Astrocyte of the cerebellum (primary cell): ENCODE results near the gene CCM2.

Experiments
- DNase-seq: peaks from one replicate; pipeline ENCODE4 v3.0.0-alpha.2; 2011; ENCODE audit warnings: low read depth
- H3K4me3 ChIP-seq: 2 replicates; pipeline ENCODE4 v1.5.1; 2011; ENCODE audit warnings: mild to moderate bottlenecking, low read depth, low read length, moderate library complexity
- in situ Hi-C: cut with HindIII; loops from 2 replicates; pipeline ENCODE4 v1.10.0; 2017; ENCODE audit warnings: low sequenced_read_pairs
- TF ChIP-seq, protein P1 (sequence below): IDR thresholded peaks from 2 replicates; pipeline ENCODE4 v1.5.1; 2012; ENCODE audit warnings: low read length, low read depth, moderate library complexity, mild to moderate bottlenecking; ENCODE audit errors: missing control alignments

Gene CCM2

DNA sequence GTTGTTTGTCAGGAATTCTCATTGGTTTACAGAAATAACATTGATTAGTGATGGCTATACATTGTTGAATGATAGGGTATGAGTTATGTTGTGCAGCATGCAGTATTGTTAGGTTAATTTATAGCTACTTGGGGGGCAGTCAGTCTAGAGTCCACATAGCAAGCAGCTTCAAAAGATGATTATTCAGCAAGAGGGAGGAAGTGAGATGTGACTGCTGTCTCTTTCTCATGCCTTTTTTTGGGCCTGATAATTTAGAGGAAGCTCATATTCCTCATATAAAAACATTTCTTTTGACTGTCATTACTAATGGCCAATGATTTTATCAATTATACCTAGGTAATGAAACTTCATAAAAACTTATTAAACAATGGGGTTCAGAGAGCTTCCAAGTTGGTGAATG, 114.9 kb downstream of the CCM2 start:
- H3K4me3 ChIP-seq = no peak overlapping the region
- TF ChIP-seq, protein P1, sequence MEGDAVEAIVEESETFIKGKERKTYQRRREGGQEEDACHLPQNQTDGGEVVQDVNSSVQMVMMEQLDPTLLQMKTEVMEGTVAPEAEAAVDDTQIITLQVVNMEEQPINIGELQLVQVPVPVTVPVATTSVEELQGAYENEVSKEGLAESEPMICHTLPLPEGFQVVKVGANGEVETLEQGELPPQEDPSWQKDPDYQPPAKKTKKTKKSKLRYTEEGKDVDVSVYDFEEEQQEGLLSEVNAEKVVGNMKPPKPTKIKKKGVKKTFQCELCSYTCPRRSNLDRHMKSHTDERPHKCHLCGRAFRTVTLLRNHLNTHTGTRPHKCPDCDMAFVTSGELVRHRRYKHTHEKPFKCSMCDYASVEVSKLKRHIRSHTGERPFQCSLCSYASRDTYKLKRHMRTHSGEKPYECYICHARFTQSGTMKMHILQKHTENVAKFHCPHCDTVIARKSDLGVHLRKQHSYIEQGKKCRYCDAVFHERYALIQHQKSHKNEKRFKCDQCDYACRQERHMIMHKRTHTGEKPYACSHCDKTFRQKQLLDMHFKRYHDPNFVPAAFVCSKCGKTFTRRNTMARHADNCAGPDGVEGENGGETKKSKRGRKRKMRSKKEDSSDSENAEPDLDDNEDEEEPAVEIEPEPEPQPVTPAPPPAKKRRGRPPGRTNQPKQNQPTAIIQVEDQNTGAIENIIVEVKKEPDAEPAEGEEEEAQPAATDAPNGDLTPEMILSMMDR = no peak
- DNase-seq = no peak
- in situ Hi-C loops = no loop called here

DNA sequence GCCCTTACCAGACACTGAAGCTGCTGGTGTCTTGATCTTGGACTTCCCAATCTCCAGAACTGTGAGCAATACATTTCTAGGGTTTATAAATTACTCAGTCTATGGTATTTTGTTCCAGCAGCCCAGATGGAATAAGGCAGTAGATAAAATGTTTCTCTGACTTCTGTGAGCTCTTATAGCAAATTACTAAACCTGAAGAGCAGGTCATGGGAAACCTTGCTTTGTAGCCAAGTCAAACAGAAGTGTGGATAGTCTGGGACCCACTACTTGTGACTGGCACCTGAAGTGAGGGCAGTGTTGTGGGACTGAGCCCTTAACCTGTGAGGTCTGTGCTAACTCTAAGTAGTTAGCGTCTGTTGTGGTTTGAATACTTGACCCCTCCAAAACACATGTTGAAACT, 116.0 kb downstream of the CCM2 start:
- TF ChIP-seq, protein P1 = no peak
- no peak for DNase-seq
- in situ Hi-C loops = no loop called here
- H3K4me3 ChIP-seq = no peak overlapping the region

DNA sequence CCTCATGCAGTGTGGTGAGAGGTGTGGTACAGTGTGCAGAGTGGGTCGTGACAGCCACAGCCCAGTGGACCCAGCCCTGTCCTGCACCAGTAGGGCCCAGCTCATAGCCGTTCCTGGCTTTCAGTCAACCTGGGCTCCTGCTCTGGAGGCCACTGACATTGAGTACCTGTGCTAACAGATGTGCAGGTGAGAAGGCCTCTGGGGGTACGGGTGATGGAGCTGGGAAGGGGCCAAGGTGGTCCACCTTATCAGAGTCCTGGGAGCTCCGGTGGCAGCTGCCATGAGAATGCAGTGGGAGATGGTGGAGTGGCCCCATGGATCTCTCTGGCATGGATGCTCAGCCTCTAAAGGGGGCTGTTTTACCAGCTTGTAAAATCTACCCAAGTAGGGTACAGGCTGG, 117.6 kb downstream of the CCM2 start:
- in situ Hi-C loops = no loop called here
- TF ChIP-seq, protein P1 = no peak
- DNase-seq = no peak
- H3K4me3 ChIP-seq = no peak overlapping the region

DNA sequence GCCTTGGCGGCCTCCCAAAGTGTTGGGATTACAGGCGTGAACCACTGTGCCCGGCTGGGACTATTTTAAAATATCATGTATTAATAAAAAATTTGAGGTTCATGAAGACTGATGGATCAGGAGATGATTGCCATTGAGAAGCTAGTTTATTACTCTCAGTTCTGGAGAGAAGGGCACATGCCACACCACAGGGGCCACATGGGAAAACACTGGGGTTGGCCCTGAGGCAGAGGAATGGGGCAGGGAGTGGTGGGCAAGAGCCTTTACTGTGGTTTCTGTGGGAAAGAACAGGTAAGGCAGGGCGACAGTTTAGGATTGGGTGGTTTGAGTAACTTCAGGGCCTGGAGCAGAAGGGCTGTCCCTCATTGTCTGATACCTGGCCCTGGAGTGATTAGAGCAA, 118.3 kb downstream of the CCM2 start:
- in situ Hi-C loops = no loop called here
- TF ChIP-seq, protein P1 = no peak
- H3K4me3 ChIP-seq = no peak overlapping the region
- no peak for DNase-seq

DNA sequence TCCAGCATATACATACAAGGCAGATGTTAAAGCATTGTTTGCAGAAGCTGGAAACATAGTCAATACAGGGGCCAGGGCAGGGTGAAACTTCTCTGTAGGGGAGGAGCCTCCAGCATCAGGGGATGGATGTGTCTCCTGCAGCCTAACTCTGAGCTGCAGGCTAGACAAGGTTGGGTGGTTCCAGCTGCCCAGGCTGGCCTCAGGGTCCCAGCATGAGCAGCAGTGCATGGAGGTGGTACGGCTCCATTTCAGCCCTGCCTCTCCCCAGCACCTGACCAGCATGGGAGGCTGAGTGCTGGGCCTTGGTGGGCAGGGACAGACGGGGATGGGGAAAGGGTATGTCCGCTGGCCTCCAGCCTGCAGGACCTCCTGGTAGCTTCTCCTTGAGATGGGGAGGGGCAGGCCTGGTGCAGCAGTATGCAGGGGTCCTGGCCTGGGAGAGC, 118.9 kb downstream of the CCM2 start:
- in situ Hi-C loops = no loop called here
- TF ChIP-seq, protein P1 = no peak
- H3K4me3 ChIP-seq = no peak overlapping the region
- no peak for DNase-seq

DNA sequence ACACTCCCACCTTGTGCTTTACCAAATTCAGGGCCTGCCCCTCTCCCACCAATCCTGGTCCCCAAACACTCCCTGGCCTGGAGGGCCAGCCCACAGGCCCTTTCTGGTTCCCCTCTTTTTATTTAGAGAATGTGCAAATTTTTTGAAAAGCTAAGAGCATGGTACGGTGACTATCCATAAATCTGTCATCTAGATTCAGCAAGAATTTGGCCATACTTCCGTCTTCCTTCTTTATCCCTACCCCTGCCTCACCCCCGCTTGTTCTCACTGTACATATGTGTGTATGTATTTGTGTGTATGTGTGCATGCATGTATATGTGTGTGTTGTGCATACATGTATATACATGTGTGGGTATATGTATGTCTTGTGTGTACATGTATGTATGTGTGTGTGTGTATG, 119.5 kb downstream of the CCM2 start:
- no peak overlapping the region for H3K4me3 ChIP-seq
- DNase-seq = no peak
- in situ Hi-C loops = no loop called here
- TF ChIP-seq, protein P1 = no peak
